Mesothelial cell of epicardium (in vitro differentiated cells): Measurements from ENCODE around the gene HACD1. TPM values are rescaled to one million over a fixed set of nuclear protein-coding genes. Genes with fewer than 3 reads are reported as not detected.
"Not testable (repeated sequence)": the region's sequence is repeated elsewhere in the genome, so short reads cannot be mapped to it uniquely, and the experiment has no call there.

Source experiments
- DNase-seq, 2 experiments: peaks; one replicate each; pipeline ENCODE4 v3.0.0; 2021; ENCODE audit warnings: low spot score in 2 of 2; ENCODE audit not compliant: unreplicated experiment in 2 of 2
- H3K27ac Mint-ChIP-seq: 2 replicates; pipeline ENCODE4 v1.8.0; 2021; ENCODE audit warnings: mixed read lengths
- H3K27me3 Mint-ChIP-seq: 2 replicates; pipeline ENCODE4 v1.8.0; 2021; ENCODE audit warnings: low read depth, mixed read lengths
- H3K36me3 Mint-ChIP-seq: 2 replicates; pipeline ENCODE4 v1.8.0; 2021; ENCODE audit warnings: mixed read lengths
- H3K4me1 Mint-ChIP-seq: 2 replicates; pipeline ENCODE4 v1.8.0; 2021; ENCODE audit warnings: mixed read lengths
- H3K4me3 Mint-ChIP-seq: 2 replicates; pipeline ENCODE4 v1.8.0; 2021; ENCODE audit warnings: mild to moderate bottlenecking, moderate library complexity, mixed read lengths
- H3K9me3 Mint-ChIP-seq: 2 replicates; pipeline ENCODE4 v1.8.0; 2021; ENCODE audit warnings: mixed read lengths
- total RNA-seq: library from RNA; stranded (reverse); gene quantifications from 3 replicates; pipeline ENCODE4 v1.2.1, GENCODE V29; 2021
- TF ChIP-seq, protein P1 (sequence below): fragments of 200-600 bp; sonication (generic); IDR thresholded peaks from one replicate; pipeline ENCODE4 v1.5.0; 2021; ENCODE audit warnings: antibody characterized with exemption; ENCODE audit not compliant: unreplicated experiment

Gene HACD1
- total RNA-seq, 1 donor from 2014 or later, result 14.7 TPM

DNA sequence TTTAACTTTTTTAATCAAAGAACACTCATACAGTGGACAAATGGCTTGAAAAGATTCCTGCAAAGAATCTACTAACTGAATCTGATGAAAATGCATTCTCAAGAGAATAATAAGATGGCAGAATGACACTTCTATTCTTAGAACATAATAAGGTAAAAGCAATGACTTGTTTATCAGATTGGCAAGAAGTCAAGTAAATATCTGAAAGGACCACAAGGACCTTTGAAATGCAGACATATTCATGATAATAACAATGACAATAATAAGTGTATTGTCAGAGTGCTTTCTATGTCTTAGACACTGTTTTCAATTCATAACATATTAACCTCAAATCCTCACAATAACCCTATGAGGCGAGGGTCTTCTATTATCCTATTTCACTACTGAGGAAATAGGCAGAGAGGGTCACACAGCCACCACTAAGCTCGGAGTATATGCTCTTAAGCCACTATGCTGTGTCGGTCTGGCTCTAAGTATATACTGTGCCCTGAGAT is 10.6 kb downstream of the HACD1 start:
- no peaks in the 10 kb centered on the region for H3K36me3 Mint-ChIP-seq
- H3K9me3 Mint-ChIP-seq, result no peaks in the 10 kb centered on the region
- H3K27me3 Mint-ChIP-seq, result no peaks in the 10 kb centered on the region
- H3K4me1 Mint-ChIP-seq, result peaks cover 3% of the 10 kb centered on the region
- DNase-seq, result no peak
- TF ChIP-seq, protein P1, sequence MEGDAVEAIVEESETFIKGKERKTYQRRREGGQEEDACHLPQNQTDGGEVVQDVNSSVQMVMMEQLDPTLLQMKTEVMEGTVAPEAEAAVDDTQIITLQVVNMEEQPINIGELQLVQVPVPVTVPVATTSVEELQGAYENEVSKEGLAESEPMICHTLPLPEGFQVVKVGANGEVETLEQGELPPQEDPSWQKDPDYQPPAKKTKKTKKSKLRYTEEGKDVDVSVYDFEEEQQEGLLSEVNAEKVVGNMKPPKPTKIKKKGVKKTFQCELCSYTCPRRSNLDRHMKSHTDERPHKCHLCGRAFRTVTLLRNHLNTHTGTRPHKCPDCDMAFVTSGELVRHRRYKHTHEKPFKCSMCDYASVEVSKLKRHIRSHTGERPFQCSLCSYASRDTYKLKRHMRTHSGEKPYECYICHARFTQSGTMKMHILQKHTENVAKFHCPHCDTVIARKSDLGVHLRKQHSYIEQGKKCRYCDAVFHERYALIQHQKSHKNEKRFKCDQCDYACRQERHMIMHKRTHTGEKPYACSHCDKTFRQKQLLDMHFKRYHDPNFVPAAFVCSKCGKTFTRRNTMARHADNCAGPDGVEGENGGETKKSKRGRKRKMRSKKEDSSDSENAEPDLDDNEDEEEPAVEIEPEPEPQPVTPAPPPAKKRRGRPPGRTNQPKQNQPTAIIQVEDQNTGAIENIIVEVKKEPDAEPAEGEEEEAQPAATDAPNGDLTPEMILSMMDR, result no peak
- H3K4me3 Mint-ChIP-seq, result no peak overlapping the region
- no peak overlapping the region for H3K27ac Mint-ChIP-seq

- DNase-seq, result no peak
- Mint-ChIP-seq H3K27ac (no peak overlapping the region), H3K9me3 (no peaks in the 10 kb centered on the region), H3K4me3 (no peak overlapping the region), H3K36me3 (no peaks in the 10 kb centered on the region), H3K4me1 (peaks cover 3% of the 10 kb centered on the region), H3K27me3 (no peaks in the 10 kb centered on the region)
- TF ChIP-seq, protein P1, result no peak
Measured at GRCh38 chr10:17605936-17606335, 11.2 kb downstream of the HACD1 start.

DNA sequence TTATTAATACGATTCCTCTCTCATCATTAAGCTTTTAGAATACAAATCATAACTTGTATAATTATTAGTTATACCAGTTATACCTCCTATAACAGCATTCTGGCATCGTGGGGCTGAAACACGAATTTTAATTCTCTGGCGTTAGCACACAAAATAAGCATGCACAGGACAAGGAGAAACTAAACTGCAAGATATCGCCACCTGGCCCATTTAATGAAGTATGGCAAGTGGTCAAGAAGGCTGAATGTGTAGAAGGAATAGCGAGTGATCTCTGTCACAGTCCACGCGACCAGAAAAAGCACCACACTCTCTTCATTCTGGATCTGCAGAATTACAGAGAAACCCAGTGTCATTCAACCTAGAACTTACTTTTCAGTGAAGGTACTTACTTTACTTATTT is 18.1 kb downstream of the HACD1 start:
- H3K4me3 Mint-ChIP-seq, result no peak overlapping the region
- TF ChIP-seq, protein P1, result no peak
- no peaks in the 10 kb centered on the region for H3K27me3 Mint-ChIP-seq
- H3K4me1 Mint-ChIP-seq, result no peaks in the 10 kb centered on the region
- no peak overlapping the region for H3K27ac Mint-ChIP-seq
- no peak for DNase-seq
- no peaks in the 10 kb centered on the region for H3K9me3 Mint-ChIP-seq
- H3K36me3 Mint-ChIP-seq, result no peaks in the 10 kb centered on the region

DNA sequence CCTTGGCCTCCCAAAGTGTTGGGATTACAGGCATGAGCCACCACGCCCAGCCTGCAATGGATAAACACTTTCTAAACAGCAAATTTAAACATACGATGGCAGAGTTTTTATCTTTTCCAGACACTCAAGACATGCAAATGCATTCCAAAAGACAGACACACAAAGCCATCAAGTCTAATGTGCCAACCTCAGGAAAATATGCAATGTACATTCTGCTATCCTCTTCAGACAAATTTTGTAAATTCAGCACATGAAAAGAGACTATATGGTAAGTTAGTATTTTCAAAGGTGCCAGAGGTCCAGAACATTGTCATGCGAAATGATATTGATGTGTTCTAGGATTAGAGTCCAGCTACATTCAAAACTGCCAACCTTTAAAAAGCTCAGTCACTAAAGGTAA is 19.8 kb downstream of the HACD1 start:
- Mint-ChIP-seq H3K27ac (no peak overlapping the region), H3K4me3 (no peak overlapping the region), H3K4me1 (no peaks in the 10 kb centered on the region), H3K36me3 (no peaks in the 10 kb centered on the region), H3K27me3 (no peaks in the 10 kb centered on the region), H3K9me3 (no peaks in the 10 kb centered on the region)
- TF ChIP-seq, protein P1, result no peak
- no peak for DNase-seq

DNA sequence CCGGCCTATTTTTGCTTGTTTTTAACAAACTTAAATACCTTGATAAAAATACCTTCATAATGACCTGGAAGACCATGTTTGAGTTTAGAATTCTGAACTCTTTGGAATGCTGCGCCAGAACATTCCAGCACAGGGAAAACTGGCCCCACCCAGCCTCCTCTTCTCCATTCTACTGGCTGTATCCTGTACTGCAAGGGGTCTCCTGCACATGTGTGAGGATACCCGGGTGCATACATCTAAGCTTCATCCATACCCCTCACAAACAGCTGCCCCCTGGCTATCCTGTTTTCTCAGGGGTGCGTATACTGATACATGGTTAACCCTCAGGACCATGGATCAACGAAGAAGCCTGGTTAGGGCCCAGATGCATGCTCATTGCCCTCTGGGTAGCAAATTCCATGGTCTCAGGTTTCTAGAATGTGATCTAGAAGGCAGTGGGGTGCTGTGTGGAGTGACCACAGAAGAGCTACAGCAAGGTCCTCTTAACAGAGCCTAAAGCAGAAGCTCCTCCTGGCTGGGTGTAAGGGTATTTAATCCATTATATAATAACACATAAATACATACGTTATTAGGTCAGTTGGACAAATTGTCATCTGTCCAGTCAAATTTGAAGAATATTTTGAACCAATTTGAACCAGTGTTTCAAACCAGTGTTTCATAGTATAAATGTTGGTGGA is 26.1 kb downstream of the HACD1 start:
- Mint-ChIP-seq H3K9me3 (no peaks in the 10 kb centered on the region), H3K4me3 (no peak overlapping the region), H3K27me3 (no peaks in the 10 kb centered on the region), H3K4me1 (peaks cover 13% of the 10 kb centered on the region), H3K36me3 (peaks cover 1% of the 10 kb centered on the region), H3K27ac (no peak overlapping the region)
- no peak for DNase-seq
- TF ChIP-seq, protein P1, result no peak

GRCh38 chr10:17589316-17589715 is 27.9 kb downstream of the HACD1 start:
- not testable (repeated sequence) for DNase-seq, H3K36me3 Mint-ChIP-seq, H3K4me3 Mint-ChIP-seq, H3K27ac Mint-ChIP-seq, H3K9me3 Mint-ChIP-seq, H3K27me3 Mint-ChIP-seq
- H3K4me1 Mint-ChIP-seq, result peaks cover 16% of the 10 kb centered on the region
